Suprapubic skin (tissue), 4 donors: Measurements from ENCODE around the gene PTPRN2. TPM values are rescaled to one million over a fixed set of nuclear protein-coding genes. Genes with fewer than 3 reads are reported as not detected.

Experiments
- DNase-seq, 2 donors: peaks; one replicate each; pipeline ENCODE4 v3.0.0-alpha.2; 2019; ENCODE audit warnings: low spot score in 2 of 2
- H3K27ac ChIP-seq: fragments of 200-600 bp; sonication (generic); one replicate; pipeline ENCODE4 v1.5.1; 2019
- H3K27me3 ChIP-seq: fragments of 200-600 bp; sonication (generic); one replicate; pipeline ENCODE4 v1.5.1; 2019
- H3K36me3 ChIP-seq: fragments of 200-600 bp; sonication (generic); one replicate; pipeline ENCODE4 v1.5.1; 2019
- H3K4me1 ChIP-seq: fragments of 200-600 bp; sonication (generic); one replicate; pipeline ENCODE4 v1.5.1; 2019
- H3K4me3 ChIP-seq: fragments of 200-600 bp; sonication (generic); one replicate; pipeline ENCODE4 v1.5.1; 2019; ENCODE audit warnings: mild to moderate bottlenecking
- H3K9me3 ChIP-seq: fragments of 200-600 bp; sonication (generic); one replicate; pipeline ENCODE4 v1.5.1; 2019
- EP300 ChIP-seq: sonication (generic); formaldehyde crosslinking; IDR thresholded peaks from one replicate; pipeline ENCODE4 v1.6.1; 2017; ENCODE audit warnings: antibody characterized with exemption
- POLR2A ChIP-seq, 2 donors: fragments of 450-650 bp; IDR thresholded peaks; one replicate each; pipeline ENCODE4 v1.6.1; 2017; ENCODE audit warnings: antibody characterized with exemption in 2 of 2, mild to moderate bottlenecking in 2 of 2, moderate library complexity in 2 of 2
- POLR2AphosphoS5 ChIP-seq, 3 donors: sonication (generic); formaldehyde crosslinking; IDR thresholded peaks; one replicate each; pipeline ENCODE4 v1.6.1; 2017; ENCODE audit warnings: antibody characterized with exemption in 3 of 3
- WGBS: methylation state at CpG from one replicate; pipeline ENCODE4 v1.1.5; 2018; 5-methylcytosine and 5-hydroxymethylcytosine counted together
- total RNA-seq, 4 donors: library from RNA; depleted of rRNA; stranded (reverse); fragments of >200 nt; gene quantifications; one replicate each; pipeline ENCODE4 v1.1.0, GENCODE V29; 2016
- TF ChIP-seq, protein P1 (sequence below), 2 donors: fragments of 200-600 bp in 1 of 2; fragments of 450-650 bp in 1 of 2; sonication (generic) in 1 of 2; IDR thresholded peaks; one replicate each; pipeline ENCODE4 v1.5.1; 2016 to 2019; ENCODE audit warnings: antibody characterized with exemption in 2 of 2, mild to moderate bottlenecking in 1 of 2, moderate library complexity in 1 of 2

The PTPRN2 gene
- total RNA-seq, 4 donors from 2014 or later: 0.23 to 1.8 (median 1.3) TPM

DNA sequence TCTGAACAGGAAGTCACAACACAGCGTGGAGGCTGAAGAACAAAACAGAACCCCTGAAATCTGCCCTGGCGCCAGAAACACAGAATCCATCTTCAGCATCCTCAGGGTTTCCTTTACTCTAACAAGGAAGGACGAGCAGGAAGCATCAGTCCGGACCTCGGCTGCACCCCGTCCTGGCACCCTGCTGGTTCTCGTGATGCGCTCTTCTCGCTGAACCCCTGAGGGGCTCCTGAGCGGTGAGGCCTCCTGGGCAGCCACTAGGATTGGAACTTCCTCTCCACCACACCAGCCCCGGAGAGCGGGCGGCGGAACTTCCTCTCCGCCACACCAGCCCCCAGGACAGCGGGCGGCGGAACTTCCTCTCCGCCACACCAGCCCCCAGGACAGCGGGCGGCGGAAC lies 461.9 kb downstream of the PTPRN2 start:
- H3K9me3 ChIP-seq: no peaks in the 10 kb centered on the region
- TF ChIP-seq EP300 (no peak), POLR2AphosphoS5 (IDR thresholded peaks at IDR 0.05) (no peak), POLR2A (IDR thresholded peaks at IDR 0.05) (no peak)
- TF ChIP-seq, protein P1, sequence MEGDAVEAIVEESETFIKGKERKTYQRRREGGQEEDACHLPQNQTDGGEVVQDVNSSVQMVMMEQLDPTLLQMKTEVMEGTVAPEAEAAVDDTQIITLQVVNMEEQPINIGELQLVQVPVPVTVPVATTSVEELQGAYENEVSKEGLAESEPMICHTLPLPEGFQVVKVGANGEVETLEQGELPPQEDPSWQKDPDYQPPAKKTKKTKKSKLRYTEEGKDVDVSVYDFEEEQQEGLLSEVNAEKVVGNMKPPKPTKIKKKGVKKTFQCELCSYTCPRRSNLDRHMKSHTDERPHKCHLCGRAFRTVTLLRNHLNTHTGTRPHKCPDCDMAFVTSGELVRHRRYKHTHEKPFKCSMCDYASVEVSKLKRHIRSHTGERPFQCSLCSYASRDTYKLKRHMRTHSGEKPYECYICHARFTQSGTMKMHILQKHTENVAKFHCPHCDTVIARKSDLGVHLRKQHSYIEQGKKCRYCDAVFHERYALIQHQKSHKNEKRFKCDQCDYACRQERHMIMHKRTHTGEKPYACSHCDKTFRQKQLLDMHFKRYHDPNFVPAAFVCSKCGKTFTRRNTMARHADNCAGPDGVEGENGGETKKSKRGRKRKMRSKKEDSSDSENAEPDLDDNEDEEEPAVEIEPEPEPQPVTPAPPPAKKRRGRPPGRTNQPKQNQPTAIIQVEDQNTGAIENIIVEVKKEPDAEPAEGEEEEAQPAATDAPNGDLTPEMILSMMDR (IDR thresholded peaks at IDR 0.05): no peak
- no peak overlapping the region for H3K27ac ChIP-seq
- WGBS: 78% methylated on average over 13 of the region's 22 CpGs
- H3K27me3 ChIP-seq: no peaks in the 10 kb centered on the region
- H3K4me3 ChIP-seq: no peak overlapping the region
- no peaks in the 10 kb centered on the region for H3K4me1 ChIP-seq
- no peaks in the 10 kb centered on the region for H3K36me3 ChIP-seq
- peak; percentile 44 to 47 for DNase-seq

DNA sequence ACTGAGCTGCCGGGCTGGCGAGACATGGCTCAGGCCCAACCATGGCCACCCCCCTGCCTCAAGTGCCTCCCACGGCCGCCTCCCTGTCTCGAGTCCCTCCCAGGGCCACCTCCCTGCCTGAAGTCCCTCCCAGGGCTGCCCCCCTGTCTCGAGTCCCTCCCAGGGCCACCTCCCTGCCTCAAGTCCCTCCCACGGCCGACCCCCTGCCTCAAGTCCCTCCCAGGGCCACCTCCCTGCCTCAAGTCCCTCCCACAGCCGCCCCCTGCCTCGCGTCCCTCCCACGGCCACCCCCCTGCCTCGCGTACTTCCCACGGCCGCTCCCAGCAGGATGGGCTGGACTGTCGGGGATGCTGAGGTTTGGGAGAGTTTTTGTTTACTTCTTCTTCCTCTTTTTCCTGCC lies 462.5 kb downstream of the PTPRN2 start:
- Histone ChIP-seq H3K27me3 (no peaks in the 10 kb centered on the region), H3K36me3 (no peaks in the 10 kb centered on the region), H3K4me1 (no peaks in the 10 kb centered on the region), H3K4me3 (no peak overlapping the region), H3K9me3 (peaks cover 2% of the 10 kb centered on the region), H3K27ac (no peak overlapping the region)
- TF ChIP-seq EP300 (no peak), POLR2AphosphoS5 (IDR thresholded peaks at IDR 0.05) (no peak), POLR2A (IDR thresholded peaks at IDR 0.05) (no peak)
- TF ChIP-seq, protein P1 (IDR thresholded peaks at IDR 0.05): no peak
- WGBS: 90% methylated on average over 17 of the region's 17 CpGs
- peak; percentile 48 to 74 for DNase-seq

DNA sequence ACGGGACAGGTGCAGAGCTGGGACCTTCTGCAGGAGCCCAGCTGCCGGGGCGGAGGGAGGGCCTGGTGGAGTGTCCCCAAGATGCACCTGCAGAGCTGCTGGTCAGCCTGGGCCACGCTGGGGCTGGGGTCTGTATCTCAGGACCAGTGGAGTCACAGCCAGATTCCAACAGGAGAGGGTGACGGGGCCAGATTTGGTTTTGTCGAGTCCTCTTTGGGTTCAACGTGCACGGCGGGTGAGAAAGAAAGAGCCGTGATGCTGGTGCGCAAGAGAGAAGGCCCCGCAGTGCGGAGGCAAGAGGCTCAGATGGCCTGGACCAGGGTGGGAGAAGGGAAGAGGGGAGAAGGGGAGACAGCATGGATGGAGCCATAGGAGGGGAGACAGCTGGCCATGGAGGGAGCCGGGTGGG lies 462.9 kb downstream of the PTPRN2 start:
- TF ChIP-seq, protein P1 (IDR thresholded peaks at IDR 0.05): no peak
- no peak for TF ChIP-seq POLR2AphosphoS5 (IDR thresholded peaks at IDR 0.05)
- TF ChIP-seq POLR2A (IDR thresholded peaks at IDR 0.05): no peak
- peak; percentile 57 to 67 for DNase-seq
- Histone ChIP-seq H3K36me3 (no peaks in the 10 kb centered on the region), H3K27ac (no peak overlapping the region), H3K4me1 (no peaks in the 10 kb centered on the region), H3K27me3 (no peaks in the 10 kb centered on the region), H3K9me3 (peaks cover 6% of the 10 kb centered on the region), H3K4me3 (no peak overlapping the region)
- 96% methylated on average over 13 of the region's 14 CpGs for WGBS

DNA sequence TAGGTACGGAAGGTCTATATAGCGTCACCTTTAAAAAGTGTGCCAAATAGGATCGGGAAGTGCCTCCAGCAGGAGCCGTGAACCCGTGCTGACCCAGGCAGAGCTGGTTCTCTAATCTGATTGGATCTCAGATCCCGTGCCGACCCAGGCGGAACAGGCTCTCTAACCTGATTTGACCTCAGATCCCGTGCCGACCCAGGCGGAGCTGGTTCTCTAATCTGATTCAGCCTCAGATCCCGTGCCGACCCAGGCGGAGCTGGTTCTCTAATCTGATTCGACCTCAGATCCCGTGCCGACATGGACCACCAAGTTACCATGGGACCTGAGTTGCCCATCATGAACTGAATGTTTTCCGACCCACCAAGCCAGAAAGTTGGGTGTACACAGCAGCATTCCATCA lies 463.9 kb downstream of the PTPRN2 start:
- H3K27ac ChIP-seq: no peak overlapping the region
- H3K27me3 ChIP-seq: no peaks in the 10 kb centered on the region
- WGBS: 92% methylated on average over 17 of the region's 18 CpGs
- peaks cover 14% of the 10 kb centered on the region for H3K9me3 ChIP-seq
- TF ChIP-seq, protein P1 (IDR thresholded peaks at IDR 0.05): no peak
- TF ChIP-seq POLR2AphosphoS5 (IDR thresholded peaks at IDR 0.05): no peak
- no peak for TF ChIP-seq POLR2A (IDR thresholded peaks at IDR 0.05)
- no peak for TF ChIP-seq EP300
- H3K36me3 ChIP-seq: no peaks in the 10 kb centered on the region
- peak; percentile 26 to 49 for DNase-seq
- no peaks in the 10 kb centered on the region for H3K4me1 ChIP-seq
- H3K4me3 ChIP-seq: no peak overlapping the region

DNA sequence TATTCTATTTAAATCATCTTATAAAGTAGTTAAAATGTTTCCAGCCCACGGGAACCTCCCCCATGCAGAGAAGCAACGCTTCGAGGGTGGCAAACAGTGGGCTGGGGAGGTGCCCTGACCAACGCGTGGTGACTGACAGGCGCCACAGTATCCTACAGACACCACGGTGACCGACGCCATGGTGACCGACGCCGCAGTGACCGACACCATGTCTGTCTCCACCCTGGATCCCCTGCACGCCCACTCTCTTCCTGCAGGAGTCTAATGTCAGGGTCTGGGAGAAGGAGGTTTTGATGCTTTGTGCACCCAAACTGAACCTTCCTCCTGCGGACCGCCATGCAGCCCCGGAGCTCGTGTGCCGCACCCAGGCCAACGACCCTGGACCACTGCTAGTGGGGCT lies 464.4 kb downstream of the PTPRN2 start:
- Histone ChIP-seq H3K36me3 (no peaks in the 10 kb centered on the region), H3K27me3 (no peaks in the 10 kb centered on the region), H3K27ac (no peak overlapping the region), H3K9me3 (peaks cover 14% of the 10 kb centered on the region), H3K4me1 (no peaks in the 10 kb centered on the region), H3K4me3 (no peak overlapping the region)
- TF ChIP-seq POLR2A (IDR thresholded peaks at IDR 0.05): no peak
- TF ChIP-seq EP300: no peak
- TF ChIP-seq, protein P1 (IDR thresholded peaks at IDR 0.05): no peak
- TF ChIP-seq POLR2AphosphoS5 (IDR thresholded peaks at IDR 0.05): no peak
- 97% methylated on average over 20 of the region's 20 CpGs for WGBS
- peak; percentile 28 to 74 for DNase-seq
